GM21381 (cell line): ENCODE measurements around the gene POLQ.
A peak's percentile ranks its signal among the peaks of the same experiment; 100 is the strongest.
"Not testable (repeated sequence)": the region's sequence is repeated elsewhere in the genome, so short reads cannot be mapped to it uniquely, and the experiment has no call there.

Experiments
- ATAC-seq: cut with Tn5 transposase; IDR thresholded peaks from one replicate; pipeline ENCODE4 v1.9.1; 2021; ENCODE audit warnings: mild to moderate bottlenecking, moderate library complexity; ENCODE audit not compliant: unreplicated experiment

POLQ gene

DNA sequence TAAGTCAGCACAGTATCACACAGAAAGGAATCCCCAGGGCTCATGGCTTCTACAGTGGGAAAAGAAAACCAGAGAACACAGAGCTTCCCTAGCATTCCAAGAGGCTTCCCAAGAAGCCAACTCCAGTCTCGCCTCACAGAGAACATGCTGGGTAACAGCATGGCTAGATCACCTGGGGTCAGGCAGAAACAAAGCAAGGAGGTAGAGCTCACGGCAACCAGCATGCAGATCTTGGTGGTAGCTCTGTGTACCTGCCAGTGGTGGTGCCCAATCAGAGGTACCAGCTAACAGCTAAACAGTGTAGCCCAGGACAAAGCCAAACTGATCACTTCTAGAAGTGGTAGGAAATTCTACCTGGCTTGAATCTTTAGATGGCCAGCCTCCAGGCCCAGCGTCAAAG, 31.3 kb downstream of the POLQ start:
- no peak for ATAC-seq

GRCh38 chr3:121508389-121508788, 37.4 kb downstream of the POLQ start:
- ATAC-seq = no peak

GRCh38 chr3:121505256-121505655, 40.5 kb downstream of the POLQ start:
- no peak for ATAC-seq

DNA sequence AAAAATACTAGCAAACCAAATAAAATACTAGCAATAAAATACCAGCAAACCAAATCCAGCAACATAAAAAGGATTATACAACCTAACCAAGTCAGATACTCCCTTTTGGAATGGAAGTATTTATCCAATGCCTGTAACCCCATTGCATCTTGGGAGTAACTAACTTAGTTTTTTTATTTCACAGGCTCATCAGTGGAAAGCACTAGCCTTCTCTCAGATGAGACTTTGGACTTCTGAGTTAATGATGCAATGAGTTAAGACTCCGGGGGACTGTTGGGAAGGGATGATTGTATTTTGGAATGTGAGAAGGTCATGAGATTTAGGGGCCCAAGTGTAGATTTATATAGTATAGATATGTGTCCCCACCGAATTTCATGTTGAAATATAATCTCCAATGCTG, 41.2 kb downstream of the POLQ start:
- no peak for ATAC-seq

- ATAC-seq = no peak
Measured at GRCh38 chr3:121496786-121497185, 49.0 kb downstream of the POLQ start.

DNA sequence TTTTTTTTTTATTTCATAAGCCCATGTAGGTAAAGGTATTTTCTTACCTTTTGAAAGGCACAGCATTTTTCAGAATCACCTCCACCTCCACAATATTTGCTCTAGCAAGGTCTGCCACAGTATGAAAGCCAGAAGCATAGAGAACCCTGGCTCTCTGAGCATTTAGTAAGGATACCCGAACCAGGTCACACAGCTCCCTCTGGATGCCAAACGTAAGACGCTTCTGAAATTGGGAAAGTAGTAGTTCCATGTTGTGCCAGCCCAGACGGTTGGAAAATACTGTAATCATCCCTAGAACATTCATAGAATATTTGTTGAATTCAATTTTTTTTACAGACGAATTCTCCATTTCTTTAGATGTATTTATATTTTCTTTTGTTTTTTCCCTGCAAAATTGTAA, 52.4 kb downstream of the POLQ start:
- no peak for ATAC-seq

DNA sequence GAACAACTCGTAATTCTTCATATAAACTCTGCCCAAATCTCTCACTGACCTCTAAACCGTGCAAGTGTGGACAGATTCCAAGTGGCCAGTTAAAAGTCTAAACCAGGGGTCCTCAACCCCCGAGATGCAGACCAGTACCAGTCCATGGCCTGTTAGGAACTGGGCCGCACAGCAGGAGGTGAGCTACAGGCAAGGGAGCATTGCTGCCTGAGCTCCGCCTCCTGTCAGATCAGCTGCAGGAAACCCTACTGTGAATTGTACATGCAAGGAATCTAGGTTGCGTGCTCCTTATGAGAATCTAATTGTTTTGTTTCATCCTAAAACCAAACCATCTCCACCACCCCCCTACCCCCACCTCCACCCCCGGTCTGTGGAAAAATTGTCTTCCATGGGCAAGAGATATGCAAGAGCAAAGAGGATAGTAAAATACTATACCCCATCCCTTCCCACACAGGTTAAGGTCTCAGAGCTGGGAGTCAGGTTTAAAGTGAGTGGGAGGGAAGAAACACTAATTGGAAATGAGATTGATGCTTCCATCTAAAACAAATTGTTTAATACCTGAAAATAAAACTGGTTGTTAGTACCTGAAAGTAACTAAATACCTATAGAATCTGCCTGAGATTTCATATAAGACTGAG, 54.0 kb downstream of the POLQ start:
- ATAC-seq = no peak

- no peak for ATAC-seq
Measured at GRCh38 chr3:121490161-121490560, 55.6 kb downstream of the POLQ start.

DNA sequence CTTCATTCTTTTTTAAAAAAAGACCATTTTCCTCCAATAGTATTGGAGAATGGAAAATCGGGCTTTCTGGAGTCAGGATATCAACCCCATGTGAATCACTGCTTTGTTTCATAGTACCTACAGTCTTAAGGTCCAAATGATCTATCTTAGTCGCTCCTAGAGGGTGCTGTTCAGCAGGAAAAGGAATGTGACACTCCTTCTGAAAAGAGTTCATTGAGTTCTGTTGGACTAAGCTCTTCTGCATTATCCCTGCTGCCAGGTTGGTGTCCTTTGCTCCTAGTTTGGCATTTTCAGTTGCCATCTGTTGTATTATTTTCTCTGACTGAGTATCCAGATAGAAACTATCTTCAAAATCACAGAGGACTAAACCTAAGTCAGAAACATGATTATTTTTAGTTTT, 57.2 kb downstream of the POLQ start:
- ATAC-seq = no peak

DNA sequence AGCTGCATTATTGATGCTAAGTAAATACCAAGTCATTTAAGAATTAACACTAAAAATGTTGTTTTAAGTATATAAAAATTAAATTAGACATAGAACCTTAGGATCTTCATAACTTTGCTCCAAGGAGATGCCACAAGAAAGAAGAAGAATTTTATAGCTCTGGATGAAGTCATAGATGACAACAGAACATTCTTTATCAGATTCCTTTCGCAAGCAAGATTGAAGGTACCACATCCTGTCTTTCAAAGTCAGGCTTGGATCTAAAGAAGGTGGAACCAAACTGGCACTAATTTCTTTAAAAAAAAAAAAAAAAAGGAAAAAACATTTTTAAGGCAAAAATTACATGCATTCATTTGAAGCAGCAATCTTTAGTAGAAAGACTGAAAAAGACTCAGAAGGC, 62.5 kb downstream of the POLQ start:
- no peak for ATAC-seq

GRCh38 chr3:121482660-121483059, 63.1 kb downstream of the POLQ start:
- ATAC-seq = no peak

GRCh38 chr3:121481106-121481880, 64.5 kb downstream of the POLQ start:
- ATAC-seq = no peak

DNA sequence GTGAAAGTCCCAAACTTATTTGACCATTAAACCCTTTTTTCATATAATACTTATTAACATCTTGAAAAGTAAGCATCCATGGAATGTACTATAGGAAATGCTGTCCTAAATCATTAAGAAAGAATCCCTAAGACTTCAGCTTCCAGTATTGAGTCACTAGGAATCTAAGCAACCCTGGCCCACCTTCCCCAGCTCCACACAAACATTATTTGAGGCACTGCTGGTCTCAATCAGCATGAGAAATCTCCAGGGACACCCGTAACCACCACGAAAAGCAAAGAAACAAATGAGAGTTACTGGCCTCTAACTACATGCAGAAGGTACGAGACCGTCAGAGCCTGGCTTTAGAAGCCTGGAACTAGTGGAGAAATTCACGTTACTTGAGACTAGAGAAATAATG, 68.2 kb downstream of the POLQ start:
- ATAC-seq = no peak

- ATAC-seq = no peak
Measured at GRCh38 chr3:121473001-121473400, 72.8 kb downstream of the POLQ start.

DNA sequence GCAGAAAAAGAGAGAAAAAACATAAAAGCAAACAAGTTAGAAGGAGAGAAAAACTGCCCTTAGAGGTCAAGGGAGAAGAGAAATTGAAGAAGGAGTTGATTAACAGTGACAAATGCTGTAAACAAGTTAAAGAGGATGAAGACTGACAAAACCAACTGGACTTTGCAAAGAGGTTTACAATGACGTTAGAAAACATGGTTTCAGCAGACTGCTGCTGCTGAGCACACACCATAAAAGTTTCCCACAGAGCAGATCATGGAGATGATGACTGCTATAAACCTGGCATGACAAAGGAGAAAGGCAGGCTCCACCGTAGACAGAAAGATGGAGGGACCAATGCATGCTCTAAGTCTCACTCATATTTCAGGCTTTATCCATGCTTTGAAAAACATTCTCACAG, 78.7 kb downstream of the POLQ start:
- ATAC-seq = no peak

GRCh38 chr3:121463745-121464144, 82.0 kb downstream of the POLQ start:
- no peak for ATAC-seq

GRCh38 chr3:121462565-121462964, 83.2 kb downstream of the POLQ start:
- no peak for ATAC-seq

DNA sequence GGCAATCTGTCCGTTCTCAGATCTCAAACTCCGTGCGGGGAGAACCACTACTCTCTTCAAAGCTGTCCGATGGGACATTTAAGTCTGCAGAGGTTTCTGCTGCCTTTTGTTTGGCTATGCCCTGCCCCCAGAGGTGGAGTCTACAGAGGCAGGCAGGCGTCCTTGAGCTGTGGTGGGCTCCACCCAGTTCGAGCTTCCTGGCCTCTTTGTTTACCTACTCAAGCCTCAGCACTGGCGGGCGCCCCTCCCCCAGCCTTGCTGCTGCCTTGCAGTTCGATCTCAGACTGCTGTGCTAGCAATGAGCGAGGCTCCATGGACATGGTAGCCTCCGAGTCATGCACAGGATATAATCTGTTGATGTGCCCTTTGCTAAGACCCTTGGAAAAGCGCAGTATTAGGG, 94.0 kb downstream of the POLQ start:
- ATAC-seq = not testable (repeated sequence)

DNA sequence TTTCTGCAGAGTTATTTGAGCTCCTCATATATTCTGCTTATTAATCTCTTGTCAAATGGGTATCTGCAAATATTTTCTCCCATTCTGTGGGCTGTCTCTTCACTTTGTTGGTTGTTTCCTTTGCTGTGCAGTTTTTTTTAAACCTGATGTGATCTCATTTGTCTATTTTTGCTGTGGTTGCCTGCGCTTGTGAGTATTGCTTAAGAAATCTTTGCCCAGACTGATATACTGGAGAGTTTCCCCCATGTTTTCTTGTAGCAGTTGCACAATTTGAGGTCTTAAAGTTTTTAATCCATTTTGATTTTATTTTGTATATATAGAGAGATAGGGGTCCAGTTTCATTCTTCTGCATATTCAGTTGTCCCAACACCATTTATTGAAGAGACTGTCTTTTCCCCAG, 102.3 kb downstream of the POLQ start:
- no peak for ATAC-seq

GRCh38 chr3:121436641-121437040, 109.1 kb downstream of the POLQ start:
- ATAC-seq = no peak

DNA sequence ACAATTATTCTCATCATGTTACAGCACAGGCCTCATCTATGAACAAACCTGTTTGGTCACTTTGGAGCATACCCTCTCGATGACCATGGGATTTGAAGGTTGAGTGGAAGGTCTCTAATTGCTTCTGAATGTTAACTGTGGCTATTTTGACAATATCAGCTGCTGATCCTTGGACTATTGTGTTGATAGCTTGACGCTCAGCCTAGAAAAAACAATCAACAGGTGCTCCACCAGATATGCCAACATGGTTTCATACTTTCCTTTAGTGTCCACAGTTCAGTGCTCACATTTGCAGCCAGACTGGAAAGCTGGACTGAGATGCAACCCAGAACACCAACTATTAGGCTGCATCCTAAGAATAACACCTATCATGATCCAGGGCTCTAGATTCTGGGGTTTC, 109.7 kb downstream of the POLQ start:
- ATAC-seq = no peak

DNA sequence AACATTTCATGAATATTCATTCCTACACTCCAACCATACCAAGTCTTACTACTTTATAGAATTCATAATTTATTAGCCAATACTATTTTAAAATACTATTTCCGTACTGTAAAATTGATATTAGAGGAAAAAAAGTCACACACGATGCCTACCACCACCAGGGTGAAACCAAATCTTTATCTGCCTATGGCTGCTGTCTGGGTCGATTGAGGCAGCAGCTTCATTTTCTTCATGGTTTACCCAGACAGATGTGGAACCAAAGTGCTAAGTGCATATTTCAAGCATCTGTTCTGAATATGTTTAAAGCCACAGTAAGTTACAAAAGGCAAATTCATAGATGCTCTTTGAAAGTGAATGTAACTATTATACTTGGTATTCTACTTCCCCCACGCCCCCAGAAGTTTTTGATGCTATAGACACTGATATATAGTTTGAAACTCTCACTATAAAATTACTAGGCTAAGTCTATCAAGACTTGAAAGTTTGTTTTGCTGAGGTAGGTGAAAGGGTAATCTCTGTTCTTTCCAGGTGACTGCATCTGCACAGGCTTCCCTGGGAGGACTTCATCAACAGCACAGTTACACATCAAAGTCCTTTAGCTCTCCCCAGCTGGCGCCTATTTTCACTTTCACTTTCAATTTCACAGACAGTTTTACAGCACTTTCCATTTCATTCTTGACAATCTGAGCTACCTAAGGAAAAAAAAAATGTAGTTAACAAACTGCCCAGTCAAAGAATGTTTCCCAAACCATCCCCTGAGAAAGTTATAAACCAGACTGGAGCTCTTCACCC, 113.9 kb downstream of the POLQ start:
- ATAC-seq = peak; percentile 89
